ENCODE data around the gene MYO10. TPM values are rescaled to one million over a fixed set of nuclear protein-coding genes. Genes with fewer than 3 reads are reported as not detected.
A peak's percentile ranks its signal among the peaks of the same experiment; 100 is the strongest.

Gene MYO10
- polyA plus RNA-seq, 3 donors: 0.23 to 1.1 (median 0.35) TPM

DNA sequence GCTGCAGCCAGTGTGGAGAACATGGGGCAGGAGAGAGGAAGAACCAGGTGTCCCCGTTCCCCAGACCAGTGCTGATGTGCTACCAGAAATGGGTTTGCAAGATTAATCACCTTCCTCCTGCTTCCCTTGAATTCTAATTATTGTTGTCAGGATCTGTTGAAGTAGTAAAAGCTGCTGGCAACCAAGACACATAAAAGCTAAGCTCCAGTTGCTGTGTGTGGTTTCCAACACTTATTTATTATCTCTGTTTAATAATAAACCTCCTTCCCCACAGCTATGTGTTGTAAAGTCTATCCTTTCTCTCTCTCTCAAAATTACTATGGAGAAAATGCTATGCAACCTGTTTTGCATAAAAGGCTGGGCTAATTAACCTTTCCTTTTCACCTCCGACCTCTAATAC, 317.0 kb downstream of the MYO10 start:
- no peaks in the 10 kb centered on the region for H3K9me3 ChIP-seq (replicated peaks in 1 of 2; ENCODE audit: control insufficient read depth in 1 of 2, insufficient read depth in 1 of 2, low read length in 2 of 2)
- intact Hi-C loops (cut with micrococcal nuclease): no loop called here
- H3K4me1 ChIP-seq (ENCODE audit: control insufficient read depth in 1 of 2, insufficient read depth in 2 of 2, low read length in 2 of 2): peaks cover 21 to 27% of the 10 kb centered on the region in 2 donors
- H3K79me2 ChIP-seq (ENCODE audit: insufficient read depth, low read length): no peaks in the 10 kb centered on the region
- H3K27ac Mint-ChIP-seq: no peak overlapping the region
- no peaks in the 10 kb centered on the region for H3K36me3 ChIP-seq (replicated peaks in 1 of 2; ENCODE audit: control insufficient read depth in 1 of 2, insufficient read depth in 2 of 2, low read length in 2 of 2)
- H3K4me3 ChIP-seq (replicated peaks in 1 of 3; ENCODE audit: low read depth in 2 of 3, low read length in 3 of 3): no peak overlapping the region
- H3K4me3 Mint-ChIP-seq: no peak overlapping the region
- peaks cover 5 to 25% (median 12%) of the 10 kb centered on the region in 3 donors for H3K27me3 Mint-ChIP-seq (ENCODE audit: low read depth in 3 of 3)
- WGBS (ENCODE audit: insufficient coverage): no CpG with 5 or more reads among the region's 2 CpGs
- peaks cover 0 to 5% of the 10 kb centered on the region in 2 donors for H3K36me3 Mint-ChIP-seq
- peaks cover 21% of the 10 kb centered on the region for H3K4me1 Mint-ChIP-seq
- no peak for DNase-seq
- no peak overlapping the region for H3K27ac ChIP-seq (ENCODE audit: low read depth in 1 of 2, low read length in 2 of 2)
- no peak overlapping the region for H3K9ac ChIP-seq (ENCODE audit: insufficient read depth, low read length, poor library complexity, severe bottlenecking)
- H3K27me3 ChIP-seq (ENCODE audit: control insufficient read depth in 2 of 2, insufficient read depth in 2 of 2, low read length in 2 of 2): peaks cover 2 to 6% of the 10 kb centered on the region in 2 donors
- TF ChIP-seq, protein P1, sequence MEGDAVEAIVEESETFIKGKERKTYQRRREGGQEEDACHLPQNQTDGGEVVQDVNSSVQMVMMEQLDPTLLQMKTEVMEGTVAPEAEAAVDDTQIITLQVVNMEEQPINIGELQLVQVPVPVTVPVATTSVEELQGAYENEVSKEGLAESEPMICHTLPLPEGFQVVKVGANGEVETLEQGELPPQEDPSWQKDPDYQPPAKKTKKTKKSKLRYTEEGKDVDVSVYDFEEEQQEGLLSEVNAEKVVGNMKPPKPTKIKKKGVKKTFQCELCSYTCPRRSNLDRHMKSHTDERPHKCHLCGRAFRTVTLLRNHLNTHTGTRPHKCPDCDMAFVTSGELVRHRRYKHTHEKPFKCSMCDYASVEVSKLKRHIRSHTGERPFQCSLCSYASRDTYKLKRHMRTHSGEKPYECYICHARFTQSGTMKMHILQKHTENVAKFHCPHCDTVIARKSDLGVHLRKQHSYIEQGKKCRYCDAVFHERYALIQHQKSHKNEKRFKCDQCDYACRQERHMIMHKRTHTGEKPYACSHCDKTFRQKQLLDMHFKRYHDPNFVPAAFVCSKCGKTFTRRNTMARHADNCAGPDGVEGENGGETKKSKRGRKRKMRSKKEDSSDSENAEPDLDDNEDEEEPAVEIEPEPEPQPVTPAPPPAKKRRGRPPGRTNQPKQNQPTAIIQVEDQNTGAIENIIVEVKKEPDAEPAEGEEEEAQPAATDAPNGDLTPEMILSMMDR (IDR thresholded peaks at IDR 0.05): no peak
- no peak overlapping the region for H3K4me2 ChIP-seq (replicated peaks; ENCODE audit: extremely low read depth, low read length, poor library complexity, severe bottlenecking)
- H4K20me1 ChIP-seq (ENCODE audit: insufficient read depth, low read length): no peaks in the 10 kb centered on the region
- H2AFZ ChIP-seq (ENCODE audit: insufficient read depth, low read depth, low read length, poor library complexity, severe bottlenecking): no peak overlapping the region
- H3K9me3 Mint-ChIP-seq: no peaks in the 10 kb centered on the region

DNA sequence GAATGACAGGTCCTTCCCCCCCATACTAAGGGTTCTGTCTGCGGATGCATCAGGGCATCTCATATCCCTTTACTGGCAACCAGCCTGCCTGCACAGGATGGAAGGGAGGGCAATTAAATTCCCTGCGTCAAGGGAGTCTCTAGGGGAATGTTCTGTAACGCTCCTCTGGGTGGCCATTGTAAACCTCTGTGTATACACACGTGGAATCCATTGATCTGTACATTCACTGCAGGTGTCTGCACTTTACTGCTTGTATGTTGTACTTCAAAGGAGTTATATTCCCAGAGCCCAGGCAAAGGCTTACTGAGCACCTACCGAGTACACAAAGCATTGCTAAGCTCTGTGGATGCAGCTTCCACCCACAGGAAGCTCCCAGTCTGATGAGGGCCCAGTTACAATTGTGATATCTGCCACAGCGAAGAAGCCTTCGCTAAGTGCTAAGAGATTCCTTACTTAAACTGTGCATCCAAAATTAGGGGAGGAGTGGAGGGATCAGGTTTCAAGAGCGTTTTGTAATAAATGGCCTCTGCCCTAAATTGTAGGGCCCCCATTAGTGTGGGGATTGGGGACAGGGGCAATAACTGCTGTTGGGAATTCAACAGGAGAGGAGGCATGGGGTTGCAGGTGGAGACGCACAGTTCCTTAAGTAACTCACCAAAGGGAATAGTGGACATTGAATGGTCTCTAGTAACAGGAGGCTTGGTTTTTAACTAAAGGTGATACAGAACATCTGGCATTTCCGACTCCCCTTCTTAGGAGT, 317.8 kb downstream of the MYO10 start:
- Mint-ChIP-seq H3K4me1 (peaks cover 17% of the 10 kb centered on the region), H3K27ac (no peak overlapping the region), H3K4me3 (no peak overlapping the region), H3K36me3 (peaks cover 0 to 5% of the 10 kb centered on the region in 2 donors), H3K27me3 (ENCODE audit: low read depth in 3 of 3) (peaks cover 5 to 25% (median 12%) of the 10 kb centered on the region in 3 donors), H3K9me3 (no peaks in the 10 kb centered on the region)
- WGBS (ENCODE audit: insufficient coverage): 97% methylated on average over 3 of the region's 10 CpGs
- Histone ChIP-seq H3K79me2 (ENCODE audit: insufficient read depth, low read length) (no peaks in the 10 kb centered on the region), H3K4me3 (replicated peaks in 1 of 3; ENCODE audit: low read depth in 2 of 3, low read length in 3 of 3) (no peak overlapping the region), H4K20me1 (ENCODE audit: insufficient read depth, low read length) (no peaks in the 10 kb centered on the region), H3K9ac (ENCODE audit: insufficient read depth, low read length, poor library complexity, severe bottlenecking) (no peak overlapping the region), H3K36me3 (replicated peaks in 1 of 2; ENCODE audit: control insufficient read depth in 1 of 2, insufficient read depth in 2 of 2, low read length in 2 of 2) (no peaks in the 10 kb centered on the region), H3K9me3 (replicated peaks in 1 of 2; ENCODE audit: control insufficient read depth in 1 of 2, insufficient read depth in 1 of 2, low read length in 2 of 2) (no peaks in the 10 kb centered on the region), H3K4me2 (replicated peaks; ENCODE audit: extremely low read depth, low read length, poor library complexity, severe bottlenecking) (no peak overlapping the region), H3K27me3 (ENCODE audit: control insufficient read depth in 2 of 2, insufficient read depth in 2 of 2, low read length in 2 of 2) (peaks cover 2 to 6% of the 10 kb centered on the region in 2 donors), H3K27ac (ENCODE audit: low read depth in 1 of 2, low read length in 2 of 2) (no peak overlapping the region), H2AFZ (ENCODE audit: insufficient read depth, low read depth, low read length, poor library complexity, severe bottlenecking) (peak overlapping the region; percentile 85), H3K4me1 (ENCODE audit: control insufficient read depth in 1 of 2, insufficient read depth in 2 of 2, low read length in 2 of 2) (peaks cover 19 to 24% of the 10 kb centered on the region in 2 donors)
- no peak for DNase-seq
- intact Hi-C loops (cut with micrococcal nuclease): no loop called here
- TF ChIP-seq, protein P1 (IDR thresholded peaks at IDR 0.05): no peak
